HG02981 (cell line): Measurements from ENCODE around the gene SERPINA12.

Experiments used
- ATAC-seq: cut with Tn5 transposase; IDR thresholded peaks from one replicate; pipeline ENCODE4 v1.9.1; 2021; ENCODE audit warnings: mild to moderate bottlenecking, moderate library complexity; ENCODE audit not compliant: unreplicated experiment

SERPINA12 gene

DNA sequence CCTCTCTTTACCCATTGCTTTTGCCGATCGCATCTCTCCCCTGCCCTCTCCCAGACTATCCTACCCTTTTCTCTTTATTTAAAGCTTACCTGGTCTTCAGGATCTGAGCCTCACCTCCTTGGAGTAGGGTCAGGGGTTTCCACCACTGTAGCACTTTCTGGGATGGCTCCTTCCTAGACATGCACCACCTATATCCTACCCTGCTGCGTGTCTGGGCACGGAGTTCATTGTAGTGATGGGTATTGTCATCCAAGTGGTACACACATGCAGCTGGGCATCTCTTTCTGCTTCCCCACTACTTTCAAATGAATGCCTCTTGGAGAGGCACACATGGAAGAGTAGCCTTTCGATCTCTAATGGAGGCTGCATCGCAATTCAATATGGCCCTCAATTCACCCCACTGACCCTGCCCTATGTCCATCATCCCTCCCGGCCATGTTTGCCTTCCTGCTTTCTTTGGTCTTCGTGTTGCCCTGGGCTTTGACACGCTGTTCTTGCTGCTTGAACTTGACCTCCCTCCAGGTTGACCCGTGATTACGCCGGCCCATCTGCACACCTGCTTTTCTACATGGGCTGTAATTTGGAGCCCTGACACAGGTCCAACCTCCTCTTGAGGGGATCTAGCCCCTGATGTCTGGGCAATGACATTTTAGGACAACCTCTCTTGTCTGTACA lies 67.6 kb downstream of the SERPINA12 start:
- no peak for ATAC-seq

DNA sequence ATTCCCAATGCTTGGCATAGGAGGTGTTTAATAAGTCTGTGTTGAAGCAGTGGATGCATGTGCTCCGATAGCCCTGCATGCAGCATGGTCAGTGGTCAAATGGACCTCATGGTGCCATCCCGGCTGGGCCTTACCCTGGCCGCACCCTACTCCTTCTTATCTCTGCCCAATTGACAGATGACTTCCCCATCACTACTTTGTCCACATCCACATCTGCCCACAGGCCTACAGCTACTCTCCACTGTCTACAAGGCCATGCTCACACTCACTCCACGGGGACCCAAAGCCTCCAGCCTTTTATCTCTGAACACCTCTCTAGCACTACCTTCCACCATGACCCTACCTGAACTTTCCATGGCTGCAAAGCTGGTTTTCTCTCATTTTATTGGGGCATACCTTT lies 68.1 kb downstream of the SERPINA12 start:
- ATAC-seq, result no peak

DNA sequence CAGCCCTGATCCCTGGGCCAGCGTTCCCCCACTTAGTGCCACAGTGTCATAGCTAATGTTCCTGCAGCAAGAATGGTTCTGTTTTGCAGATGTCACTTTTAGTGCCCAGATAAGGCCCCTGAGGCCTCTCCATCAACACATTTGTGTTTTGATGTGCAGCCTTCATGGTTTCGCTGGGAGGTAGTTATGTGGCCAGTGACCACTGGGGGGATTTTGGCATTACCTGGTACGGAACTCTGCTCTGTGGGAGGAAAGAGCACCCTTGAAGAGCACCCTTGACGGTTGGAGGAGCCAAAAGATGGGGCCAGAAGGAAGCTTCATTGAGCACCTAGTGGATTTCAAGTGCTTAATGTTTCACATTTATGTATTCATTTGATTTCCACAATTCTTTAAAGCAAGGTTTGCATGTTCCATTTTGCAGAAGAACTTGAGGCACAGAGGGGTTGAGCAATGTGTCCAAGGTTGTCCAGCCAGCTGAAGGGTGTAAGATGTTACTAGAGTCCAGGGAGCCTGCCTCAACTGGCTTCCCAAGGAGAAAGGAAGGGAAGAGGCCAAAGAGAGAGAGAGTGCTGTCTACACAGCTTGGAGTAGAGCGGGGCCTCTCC lies 69.7 kb downstream of the SERPINA12 start:
- no peak for ATAC-seq
